ENCODE results near the gene TRAPPC10. TPM values are rescaled to one million over a fixed set of nuclear protein-coding genes. Genes with fewer than 3 reads are reported as not detected.

The TRAPPC10 gene
- total and polyA plus RNA-seq, 9 of the 15 experiments (the other 6 are each of a cell fraction or from before 2014, with no cell fraction given), result 1.1 to 33.8 (median 24.3) TPM

DNA sequence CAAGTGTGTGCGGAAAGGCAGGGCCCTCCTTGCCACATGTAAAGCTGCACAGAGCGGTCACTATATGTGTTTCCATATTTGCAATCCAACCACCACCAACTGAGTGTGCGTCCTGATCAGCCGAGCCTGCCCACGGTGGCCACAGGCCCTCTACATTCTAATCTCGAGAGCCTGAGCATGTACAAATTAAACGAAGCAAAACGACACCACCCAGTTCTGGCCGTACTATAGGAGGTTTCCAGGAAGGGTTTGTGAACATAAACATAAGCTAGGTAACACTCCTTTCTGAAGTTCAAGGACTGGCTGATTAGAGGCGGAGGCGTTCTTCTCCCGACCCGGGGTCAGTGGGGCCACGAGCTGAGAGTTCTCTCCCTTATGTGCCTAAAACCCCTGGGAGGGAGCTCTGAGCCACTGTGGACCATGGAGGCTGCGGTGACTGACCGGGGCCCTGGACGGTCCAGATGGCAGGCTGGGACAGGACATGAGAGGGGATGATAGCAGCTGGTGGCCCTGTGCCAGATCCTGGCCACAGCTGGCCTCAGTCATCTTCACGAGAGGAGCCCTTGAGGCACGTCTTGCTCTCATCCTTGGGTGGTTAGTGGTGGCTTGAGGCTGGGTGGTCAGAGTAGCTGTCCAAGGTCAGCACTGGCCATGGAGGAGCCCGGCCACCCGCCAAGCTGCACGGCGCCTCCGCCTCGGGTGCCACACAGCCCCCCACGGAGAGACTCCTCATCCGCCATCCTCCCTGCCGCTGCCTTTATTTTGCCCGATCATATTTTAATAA is 39.1 kb upstream of the TRAPPC10 start (continued):
- TF ChIP-seq CEBPG (CRISPR knock-in tag; IDR thresholded peaks at IDR 0.05) (no peak), CEBPG (tag; conservative IDR thresholded peaks at IDR 0.05 in 1 of 2, IDR thresholded peaks at IDR 0.05 in 1 of 2) (no peak), U2AF1 (optimal IDR thresholded peaks at IDR 0.05; ENCODE audit: low read depth, low read length) (no peak), SAFB (IDR thresholded peaks at IDR 0.05; ENCODE audit: borderline replicate concordance, low read depth, low read length) (no peak), LCOR (CRISPR knock-in tag; IDR thresholded peaks at IDR 0.05) (no peak), TFAP4 (CRISPR knock-in tag; IDR thresholded peaks at IDR 0.05; ENCODE audit: borderline replicate concordance) (peak; percentile 89), ZNF431 (CRISPR knock-in tag; IDR thresholded peaks at IDR 0.05) (no peak), MCM7 (IDR thresholded peaks at IDR 0.05) (no peak), SLC30A9 (CRISPR knock-in tag; IDR thresholded peaks at IDR 0.05) (no peak), CBFA2T2 (conservative IDR thresholded peaks at IDR 0.05) (peak; percentile 64), E2F6 (IDR thresholded peaks at IDR 0.05; ENCODE audit: borderline replicate concordance in 1 of 2, extremely low read depth in 1 of 2, insufficient read depth in 1 of 2, insufficient read length in 1 of 2, low read depth in 1 of 2, low read length in 1 of 2, poor library complexity in 1 of 2, severe bottlenecking in 1 of 2) (no peak), HOXB6 (CRISPR knock-in tag; IDR thresholded peaks at IDR 0.05; ENCODE audit: borderline replicate concordance) (no peak), NRF1 (conservative IDR thresholded peaks at IDR 0.05 in 1 of 2, IDR thresholded peaks at IDR 0.05 in 1 of 2) (no peak), DACH1 (IDR thresholded peaks at IDR 0.05; ENCODE audit: partially characterized antibody) (peak; percentile 45), FOXA1 (IDR thresholded peaks at IDR 0.05; ENCODE audit: borderline replicate concordance) (no peak), ZBTB33 (CRISPR knock-in tag; IDR thresholded peaks at IDR 0.05) (peak; percentile 72)
- TF ChIP-seq, protein P1, sequence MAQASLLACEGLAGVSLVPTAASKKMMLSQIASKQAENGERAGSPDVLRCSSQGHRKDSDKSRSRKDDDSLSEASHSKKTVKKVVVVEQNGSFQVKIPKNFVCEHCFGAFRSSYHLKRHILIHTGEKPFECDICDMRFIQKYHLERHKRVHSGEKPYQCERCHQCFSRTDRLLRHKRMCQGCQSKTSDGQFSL (CRISPR knock-in tag; IDR thresholded peaks at IDR 0.05), result no peak
- TF ChIP-seq, protein P1 (tag; IDR thresholded peaks at IDR 0.05), result no peak

Data from K562 (cell line).